EH (cell line): ENCODE data around the gene EMC9.

Source experiments
- DNase-seq: peaks from one replicate; pipeline ENCODE4 v3.0.0-alpha.2; 2015; ENCODE audit warnings: low read depth

EMC9 gene

DNA sequence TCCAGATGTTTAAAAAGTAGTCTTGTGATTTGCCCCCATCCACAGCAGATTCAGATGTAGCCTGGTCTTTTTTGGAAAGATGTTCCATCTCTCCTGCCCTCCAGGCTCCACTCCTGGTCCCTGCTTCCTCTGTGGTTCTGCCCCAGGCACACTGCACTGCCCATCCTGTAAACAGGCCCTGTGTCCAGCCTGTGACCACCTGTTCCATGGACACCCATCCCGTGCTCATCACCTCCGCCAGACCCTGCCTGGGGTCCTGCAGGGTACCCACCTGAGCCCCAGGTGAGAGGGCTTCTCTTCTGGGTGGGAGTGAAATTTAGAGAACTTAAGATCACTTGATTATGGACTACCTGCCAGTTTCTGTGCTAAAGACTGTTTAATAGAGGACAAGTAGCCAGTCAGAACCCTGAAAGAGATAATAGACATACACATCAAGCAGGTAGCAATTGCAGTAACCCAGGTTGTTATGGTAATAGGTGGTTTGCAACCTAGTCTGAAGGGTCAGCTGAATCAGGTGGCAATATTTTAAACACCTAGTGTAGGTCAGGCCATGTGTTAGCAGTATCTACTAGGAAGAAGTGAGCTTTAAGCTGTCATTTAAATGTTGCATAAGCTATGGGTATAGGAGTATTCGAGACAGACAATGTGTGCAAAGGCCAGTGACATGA, 8.0 kb upstream of the EMC9 start:
- no peak for DNase-seq

DNA sequence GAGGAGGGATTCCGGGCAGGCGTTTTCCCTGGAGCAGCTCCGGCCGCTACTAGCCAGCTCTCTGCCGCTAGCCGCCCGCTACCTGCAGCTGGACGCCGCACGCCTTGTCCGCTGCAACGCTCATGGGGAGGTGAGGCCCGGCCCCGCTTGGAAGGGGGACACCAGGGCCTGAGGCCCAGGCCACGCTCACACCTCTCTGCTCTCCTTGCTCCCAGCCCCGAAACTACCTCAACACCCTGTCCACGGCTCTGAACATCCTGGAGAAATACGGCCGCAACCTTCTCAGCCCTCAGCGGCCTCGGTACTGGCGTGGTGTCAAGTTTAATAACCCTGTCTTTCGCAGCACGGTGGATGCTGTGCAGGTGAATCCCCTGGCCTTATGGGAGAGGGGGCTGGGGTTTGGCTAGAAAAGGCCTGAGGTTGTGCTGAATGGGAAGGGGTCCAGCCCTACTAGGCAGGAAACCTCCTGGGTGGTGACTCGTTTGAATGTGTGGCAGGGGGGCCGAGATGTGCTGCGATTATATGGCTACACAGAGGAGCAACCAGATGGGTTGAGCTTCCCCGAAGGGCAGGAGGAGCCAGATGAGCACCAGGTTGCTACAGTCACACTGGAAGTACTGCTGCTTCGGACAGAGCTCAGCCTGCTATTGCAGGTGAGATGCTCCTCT, 6.5 kb upstream of the EMC9 start:
- no peak for DNase-seq

DNA sequence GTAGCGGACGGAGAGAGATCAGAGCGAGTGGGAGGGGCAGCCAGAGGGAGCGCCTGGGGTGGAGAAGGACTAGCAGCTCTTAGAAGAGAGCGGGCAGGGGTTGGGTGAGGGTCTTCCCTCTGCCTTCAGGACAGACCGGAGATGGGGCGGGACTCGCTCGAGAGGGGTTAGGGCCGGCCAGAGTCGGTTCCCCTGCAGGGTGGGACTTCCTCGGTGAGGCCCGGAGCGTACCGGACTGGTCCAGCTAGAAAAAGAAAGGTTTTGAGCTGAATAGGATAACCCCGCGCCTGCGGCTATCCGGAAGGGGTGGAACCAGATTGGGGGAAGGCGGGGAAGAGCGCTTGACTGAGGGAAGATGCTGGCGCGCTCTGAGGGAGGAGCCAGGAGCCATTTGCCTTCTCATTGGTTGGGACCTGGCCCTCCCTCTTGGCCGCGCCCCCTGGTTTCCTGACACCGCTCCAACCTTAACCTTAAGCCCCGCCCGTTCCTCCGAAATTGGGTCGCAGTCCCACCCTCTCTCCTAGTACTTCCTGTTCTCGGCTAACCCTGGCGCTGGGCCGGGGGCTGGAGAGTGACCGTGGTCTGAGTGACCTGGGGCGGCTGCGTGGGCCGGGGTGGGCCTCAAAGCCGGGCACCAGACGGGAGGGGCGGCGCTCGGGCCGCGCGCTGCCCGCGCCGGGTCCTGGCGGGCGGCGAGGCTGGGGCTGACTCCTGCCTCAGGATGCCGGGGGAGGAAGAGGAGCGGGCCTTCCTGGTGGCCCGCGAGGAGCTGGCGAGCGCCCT, 5.8 kb upstream of the EMC9 start, which contains the start of gene RNF31:
TSS of gene RNF31 (plus strand) at position 521 of the 783 bp plus-strand sequence. CDS start at position 722, 201 bp downstream.
- DNase-seq = peak; percentile 99

DNA sequence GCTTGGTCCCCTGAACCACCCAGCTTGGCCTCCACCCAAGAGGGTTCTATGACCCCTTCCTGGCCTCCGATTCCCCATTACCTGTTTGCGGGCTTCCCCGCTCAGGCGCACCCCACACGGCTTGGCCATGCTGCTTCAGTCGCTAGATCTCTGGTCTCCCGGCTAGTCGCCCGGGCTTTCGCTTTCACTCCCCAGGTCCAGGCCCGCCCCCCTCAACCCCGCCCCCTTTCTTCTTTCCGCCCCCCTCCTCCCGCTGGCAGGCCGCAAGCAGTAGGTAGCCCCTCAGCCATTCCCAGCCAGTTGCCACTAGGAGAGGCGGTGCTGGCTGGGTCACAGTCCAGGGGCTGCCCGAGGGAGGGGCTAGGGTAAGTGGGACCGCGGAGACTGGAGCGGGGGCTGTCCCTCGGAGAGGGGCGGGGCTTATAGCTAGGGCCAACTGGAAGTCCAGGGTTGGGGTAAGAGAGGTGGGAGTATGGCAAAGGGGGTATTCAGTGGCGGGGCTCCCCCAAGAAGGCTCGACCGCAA, 5.1 kb upstream of the EMC9 start, which contains the start of gene PSME2:
TSS of gene PSME2 (minus strand) at position 158 of the 525 bp plus-strand sequence. CDS start at position 129, 29 bp downstream.
- peak; percentile 99 for DNase-seq

DNA sequence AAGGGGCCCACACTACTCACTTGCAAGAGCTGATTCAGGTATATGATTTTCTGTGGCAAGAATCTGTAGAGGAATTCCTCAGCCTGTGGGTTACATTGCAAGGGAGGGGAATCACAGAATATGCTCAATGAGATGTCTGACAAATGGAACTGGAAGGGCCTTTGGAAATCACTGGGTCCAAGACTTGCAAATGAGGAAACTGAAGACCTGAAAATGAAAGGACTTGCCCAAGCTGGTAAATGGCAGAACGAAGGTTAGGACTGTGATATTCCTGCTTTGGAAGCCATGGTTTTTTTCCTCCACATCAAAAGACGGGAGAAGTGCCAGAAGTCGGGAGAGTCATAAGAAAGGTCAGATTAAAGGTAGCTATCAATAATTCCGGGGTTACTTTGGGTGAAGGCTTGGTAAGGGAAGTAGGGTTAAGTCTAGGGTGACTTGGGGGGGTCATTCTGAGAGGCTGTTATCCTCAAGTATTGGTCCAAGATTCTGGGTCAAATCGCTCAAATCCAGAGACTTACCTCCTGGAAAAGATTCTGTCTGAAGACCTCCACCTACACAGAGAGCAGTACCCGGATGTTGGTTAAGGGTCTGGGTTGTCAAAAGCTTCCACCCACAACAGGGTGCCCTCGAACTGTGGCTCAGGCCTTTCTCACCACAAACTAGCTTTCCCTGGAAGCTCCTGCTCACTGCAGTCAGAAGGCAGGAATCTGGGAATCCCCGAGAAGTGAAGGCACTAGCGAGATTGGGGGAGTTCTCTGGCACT, 4.5 kb upstream of the EMC9 start:
- peak; percentile 16 for DNase-seq

DNA sequence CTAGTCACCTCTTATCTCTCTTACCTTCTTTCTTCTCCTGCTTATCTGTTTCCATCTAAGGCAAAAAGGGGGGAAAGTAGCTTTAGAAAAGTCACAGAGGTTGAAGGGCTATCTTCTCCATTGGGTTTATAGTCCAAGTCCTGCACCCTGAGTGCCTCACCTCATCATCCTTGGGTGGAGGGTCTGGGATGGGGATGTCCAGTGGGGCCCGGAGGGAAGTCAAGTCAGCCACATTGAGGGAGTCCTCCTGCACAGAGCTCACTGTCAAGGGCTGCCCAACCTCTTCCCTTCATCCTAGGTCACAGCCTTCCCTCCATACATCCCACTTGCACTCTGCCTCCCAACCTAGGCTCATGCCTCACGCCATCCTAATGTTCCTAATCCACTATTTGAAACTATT, 3.8 kb upstream of the EMC9 start:
- no peak for DNase-seq

DNA sequence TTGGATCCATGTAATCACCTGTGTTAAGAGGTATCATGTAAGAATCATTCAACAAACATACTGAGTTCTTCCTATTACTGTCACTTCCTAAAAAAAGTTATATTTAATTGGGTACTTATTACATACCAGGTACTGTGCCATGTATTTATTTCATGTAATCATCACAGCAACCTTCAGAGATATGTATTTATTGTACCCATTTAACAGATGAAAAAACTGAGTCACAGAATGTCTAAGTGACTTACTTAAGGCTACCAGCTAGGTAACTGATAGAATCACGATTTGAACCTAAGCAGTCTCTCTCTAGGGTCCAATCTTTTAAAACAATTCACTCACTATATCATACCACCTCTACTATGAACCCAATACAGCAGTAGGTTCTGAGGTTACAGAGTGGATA, 3.1 kb upstream of the EMC9 start:
- DNase-seq = no peak

DNA sequence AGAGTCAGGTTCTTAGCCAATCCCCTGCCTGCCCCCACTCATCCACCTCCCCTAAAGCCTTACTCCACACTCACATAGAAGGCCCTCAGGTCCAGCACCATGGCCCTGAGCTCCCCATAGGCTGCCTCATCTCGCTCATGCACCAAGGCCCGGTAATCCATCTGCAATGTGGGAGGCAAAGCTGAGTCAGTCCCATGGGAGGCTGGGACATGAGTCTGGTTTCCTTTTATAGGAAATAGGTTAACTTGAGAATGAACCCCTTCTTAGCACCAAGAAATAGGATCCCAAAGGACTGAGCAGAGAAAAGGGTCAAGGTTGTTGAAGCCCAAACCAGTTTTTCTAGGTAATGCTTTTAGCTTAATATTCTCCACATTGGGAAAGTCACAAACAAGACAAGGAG, 2.1 kb upstream of the EMC9 start:
- peak; percentile 22 for DNase-seq

DNA sequence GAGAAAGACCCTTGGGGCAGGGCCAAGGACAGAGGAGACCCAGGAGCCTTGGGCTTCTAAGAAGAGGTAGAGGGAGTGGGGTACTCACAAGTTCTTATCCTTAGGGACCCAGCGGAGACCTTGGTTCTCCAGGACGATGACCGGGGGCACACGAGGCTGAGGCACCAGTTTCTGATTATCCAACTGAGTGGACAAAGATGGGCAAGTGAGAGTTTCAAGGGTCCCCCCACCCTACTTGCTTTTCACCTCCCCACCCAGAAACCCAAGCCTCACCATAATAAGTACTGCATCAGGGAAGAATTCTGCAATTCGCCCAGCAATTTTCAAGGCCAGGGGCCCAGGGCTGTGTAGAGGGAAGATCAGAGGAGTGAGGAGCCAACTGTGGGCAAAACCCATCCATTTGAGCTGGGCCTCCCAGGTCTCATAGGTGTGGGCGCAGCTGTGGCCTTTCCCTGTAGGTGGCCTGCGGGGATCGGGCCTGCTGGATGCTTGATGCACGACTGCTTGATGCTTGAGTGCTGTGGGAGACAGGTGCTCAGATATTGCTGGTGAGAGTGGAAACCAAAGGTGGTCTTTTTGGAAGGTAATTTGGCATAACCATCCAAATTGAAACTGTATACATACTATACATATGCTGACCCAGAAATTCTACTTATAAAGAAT, 2.0 kb downstream of the EMC9 start:
- DNase-seq = no peak

DNA sequence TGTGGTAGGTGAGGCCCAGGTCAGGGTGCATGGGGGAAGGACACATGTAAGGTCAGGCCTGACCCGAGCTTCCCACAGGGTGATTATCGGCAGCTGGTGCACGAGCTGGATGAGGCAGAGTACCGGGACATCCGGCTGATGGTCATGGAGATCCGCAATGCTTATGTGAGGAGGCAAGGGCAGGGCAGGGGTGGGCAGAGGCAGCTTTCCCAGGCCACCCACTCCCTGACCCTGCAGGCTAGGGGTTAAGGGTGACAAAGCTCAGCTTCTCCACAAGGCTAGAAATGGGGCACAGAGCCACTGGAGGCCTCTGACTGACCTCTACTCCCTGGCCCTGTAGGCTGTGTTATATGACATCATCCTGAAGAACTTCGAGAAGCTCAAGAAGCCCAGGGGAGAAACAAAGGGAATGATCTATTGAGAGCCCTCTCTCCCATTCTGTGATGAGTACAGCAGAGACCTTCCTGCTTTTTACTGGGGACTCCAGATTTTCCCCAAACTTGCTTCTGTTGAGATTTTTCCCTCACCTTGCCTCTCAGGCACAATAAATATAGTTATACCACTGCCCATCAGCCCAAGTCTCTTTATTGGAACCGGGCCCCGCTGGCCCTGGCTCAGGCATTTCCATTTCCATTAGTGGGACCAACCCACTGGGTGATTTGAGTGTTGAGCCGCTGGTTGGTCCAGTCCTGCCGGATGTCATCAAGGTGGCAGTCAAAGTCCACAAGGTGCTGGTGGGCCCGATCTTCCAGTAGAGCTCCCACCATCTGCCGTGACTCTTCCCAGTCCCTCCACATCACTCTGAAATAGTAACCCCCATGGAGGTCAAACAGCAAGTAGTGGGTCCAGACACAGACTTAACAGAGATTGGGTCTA, 2.8 kb downstream of the EMC9 start:
- DNase-seq = no peak

DNA sequence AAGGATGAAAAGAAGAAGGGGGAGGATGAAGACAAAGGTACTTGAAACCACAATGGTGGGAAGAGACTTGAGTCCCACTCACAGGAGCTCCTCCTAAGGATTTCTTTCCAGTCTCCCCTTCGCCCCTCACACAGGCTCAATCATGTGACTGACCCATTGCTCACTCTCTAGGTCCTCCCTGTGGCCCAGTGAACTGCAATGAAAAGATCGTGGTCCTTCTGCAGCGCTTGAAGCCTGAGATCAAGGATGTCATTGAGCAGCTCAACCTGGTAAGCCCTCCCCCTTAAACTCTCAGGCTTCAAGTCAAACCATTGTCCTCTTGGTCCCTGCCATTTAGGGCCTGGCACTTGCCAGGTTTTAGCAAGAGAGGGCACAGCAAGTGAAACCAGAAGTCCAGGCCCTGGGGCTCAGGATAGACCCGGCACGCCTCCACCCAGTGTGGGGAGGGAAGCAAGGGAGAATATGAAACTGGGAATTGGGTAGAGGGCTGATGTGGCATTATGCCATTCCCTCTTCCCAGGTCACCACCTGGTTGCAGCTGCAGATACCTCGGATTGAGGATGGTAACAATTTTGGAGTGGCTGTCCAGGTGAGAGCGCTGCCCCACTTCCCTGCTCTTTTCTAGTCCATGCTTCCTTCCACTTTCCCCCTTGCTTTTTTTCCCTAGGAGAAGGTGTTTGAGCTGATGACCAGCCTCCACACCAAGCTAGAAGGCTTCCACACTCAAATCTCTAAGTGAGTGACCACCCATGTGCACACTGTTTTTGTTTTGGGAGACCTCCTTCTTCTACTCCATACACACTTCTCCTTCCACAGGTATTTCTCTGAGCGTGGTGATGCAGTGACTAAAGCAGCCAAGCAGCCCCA, 3.6 kb downstream of the EMC9 start:
- DNase-seq = no peak

DNA sequence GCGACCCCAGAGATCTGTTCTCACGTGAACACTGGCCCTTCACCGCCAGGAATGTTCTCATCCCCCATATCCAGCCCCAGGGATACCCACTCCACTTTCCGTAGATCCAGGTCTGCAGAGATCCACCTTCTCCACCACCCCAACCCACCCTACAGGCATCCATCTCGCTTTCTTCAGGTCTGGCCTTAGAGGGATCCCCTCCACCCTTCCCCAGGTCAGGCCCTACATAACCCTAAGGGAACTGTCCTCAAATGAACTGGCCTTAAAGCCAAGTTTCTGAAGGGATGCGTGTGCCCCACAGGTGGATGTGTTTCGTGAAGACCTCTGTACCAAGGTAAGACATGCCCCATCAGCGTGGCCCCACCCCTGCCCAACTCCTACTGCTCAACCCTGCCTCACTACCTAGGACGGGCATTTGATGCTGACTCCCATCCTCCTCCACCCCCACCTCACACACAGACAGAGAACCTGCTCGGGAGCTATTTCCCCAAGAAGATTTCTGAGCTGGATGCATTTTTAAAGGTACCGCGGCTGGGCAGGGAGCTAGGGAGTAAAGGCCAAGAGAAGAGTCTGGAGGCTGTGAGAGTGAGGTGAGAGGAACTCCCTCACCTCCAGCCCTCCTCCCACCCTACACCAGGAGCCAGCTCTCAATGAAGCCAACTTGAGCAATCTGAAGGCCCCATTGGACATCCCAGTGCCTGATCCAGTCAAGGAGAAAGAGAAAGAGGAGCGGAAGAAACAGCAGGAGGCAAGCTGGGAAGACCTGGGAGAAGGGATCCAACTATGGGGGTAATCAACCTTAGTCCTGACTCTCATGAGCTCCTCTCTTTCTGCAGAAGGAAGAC, 4.5 kb downstream of the EMC9 start:
- DNase-seq = peak; percentile 3

DNA sequence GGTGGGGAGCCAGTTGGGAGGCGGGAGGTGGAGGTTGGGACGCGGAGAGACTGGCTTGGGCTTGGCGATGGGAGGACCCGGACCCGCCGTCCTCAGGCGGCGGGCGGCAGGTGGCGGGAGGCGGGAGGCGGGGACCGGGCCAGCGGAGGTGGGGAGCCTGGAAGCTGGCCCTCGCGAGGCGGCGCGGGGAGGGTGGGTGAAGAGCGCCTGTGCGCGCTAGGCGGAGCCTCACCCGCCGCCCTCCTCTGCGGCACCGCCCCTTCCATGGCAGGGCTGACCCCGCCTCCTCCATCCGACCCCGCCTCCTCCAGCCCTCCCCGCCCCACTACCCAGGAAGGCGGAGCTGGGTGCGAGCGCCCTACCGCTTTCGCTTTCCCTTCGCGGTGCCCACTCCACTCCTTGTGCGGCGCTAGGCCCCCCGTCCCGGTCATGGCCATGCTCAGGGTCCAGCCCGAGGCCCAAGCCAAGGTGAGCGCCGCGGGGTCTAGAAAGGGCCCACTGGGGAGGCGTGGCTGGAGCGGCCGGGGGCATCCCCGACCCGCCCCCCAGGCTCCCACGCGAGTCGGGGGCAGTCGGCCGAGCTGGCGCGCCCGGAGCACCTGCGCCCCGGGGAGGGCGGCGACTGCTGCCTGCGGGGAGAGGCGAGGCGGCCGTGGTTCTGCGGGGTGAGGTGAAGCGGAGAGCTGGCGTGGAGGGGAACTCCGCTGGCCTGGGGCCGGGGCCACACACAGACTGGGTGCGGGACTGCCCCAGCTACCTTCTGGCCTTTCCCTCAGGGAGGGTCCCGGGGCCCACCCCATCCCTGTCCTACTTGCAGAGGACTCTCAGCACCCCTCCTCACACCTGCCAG, 5.3 kb downstream of the EMC9 start, which contains the start of gene PSME1:
TSS of gene PSME1 (plus strand) at position 361 of the 850 bp plus-strand sequence. CDS start at position 430, 69 bp downstream.
- DNase-seq = peak; percentile 90

DNA sequence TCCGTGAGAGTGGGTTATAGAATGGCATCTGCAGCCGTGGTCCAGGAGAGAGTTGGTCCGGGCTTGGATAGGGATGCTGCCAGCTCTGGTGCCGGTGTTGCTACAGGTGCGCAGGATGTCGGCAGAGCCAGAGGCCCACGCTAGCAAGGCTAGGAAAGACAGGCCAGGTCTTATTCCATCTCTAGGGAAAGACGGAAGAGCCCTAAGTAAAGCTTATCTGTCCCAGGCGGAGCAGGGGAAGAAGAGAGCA, 5.9 kb downstream of the EMC9 start:
- no peak for DNase-seq

DNA sequence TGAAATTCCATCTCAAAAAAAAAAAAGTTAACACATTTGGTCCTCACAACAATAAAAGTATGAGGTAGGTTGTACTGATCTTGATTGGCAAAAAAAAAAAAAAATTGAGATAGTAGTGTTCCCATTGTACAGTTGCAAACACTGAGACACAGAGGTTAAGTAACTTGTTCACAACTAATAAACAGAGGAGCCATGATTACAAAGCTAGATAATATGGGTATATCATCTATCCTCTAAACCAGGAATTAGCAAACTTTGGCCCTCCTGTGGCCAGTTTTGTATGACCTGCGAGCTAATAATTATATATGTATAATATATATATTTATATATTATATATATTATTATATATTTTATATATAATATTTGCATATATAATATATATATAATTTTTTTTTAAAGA, 7.7 kb downstream of the EMC9 start:
- DNase-seq = no peak

DNA sequence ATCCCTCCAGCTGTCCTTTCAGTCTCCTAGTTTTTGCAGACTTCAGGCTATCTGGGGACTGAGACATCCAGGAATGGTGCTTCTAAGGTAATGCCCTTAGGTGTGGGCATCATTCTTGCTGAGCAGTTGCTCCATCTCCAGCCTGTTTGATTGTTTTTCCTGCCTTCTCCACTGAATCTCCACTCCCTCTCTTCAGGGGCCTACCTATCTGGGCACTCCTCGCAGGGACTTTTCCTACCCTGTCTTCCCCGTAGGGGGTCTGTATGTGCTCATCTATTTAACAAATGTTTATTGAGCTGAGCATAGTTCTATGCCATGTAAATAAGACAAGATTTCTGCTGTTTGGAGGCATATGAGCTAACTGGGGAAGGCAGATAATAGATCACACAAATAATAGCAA, 8.4 kb downstream of the EMC9 start:
- no peak for DNase-seq

DNA sequence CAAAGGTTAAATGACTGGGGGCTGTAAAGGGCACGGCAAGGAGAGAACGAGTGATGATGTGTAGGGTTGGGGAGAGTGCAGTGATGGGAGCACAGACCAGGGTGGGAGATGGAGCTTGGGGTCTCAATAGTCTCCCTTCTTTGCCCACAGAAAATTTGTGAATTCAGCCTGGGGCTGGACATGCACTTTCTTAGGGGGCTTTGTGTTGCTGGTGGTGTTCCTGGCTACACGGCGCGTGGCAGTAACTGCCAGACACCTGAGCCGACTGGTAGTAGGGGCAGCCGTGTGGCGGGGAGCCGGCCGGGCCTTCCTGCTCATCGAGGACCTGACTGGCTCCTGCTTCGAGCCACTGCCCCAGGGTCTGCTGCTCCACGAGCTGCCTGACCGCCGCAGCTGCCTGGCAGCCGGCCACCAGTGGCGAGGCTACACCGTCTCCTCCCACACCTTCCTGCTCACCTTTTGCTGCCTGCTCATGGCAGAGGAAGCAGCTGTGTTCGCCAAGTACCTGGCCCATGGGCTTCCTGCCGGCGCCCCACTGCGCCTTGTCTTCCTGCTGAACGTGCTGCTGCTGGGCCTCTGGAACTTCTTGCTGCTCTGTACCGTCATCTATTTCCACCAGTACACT, 9.2 kb downstream of the EMC9 start:
- DNase-seq = no peak
